Superior temporal gyrus (tissue), 1 donor: ENCODE data around the gene PLA2G10.
"Not testable (repeated sequence)": the region's sequence is repeated elsewhere in the genome, so short reads cannot be mapped to it uniquely, and the experiment has no call there.

Experiments
- DNase-seq: peaks from one replicate; pipeline ENCODE4 v3.0.0-alpha.2; 2016; ENCODE audit errors: extremely low spot score

PLA2G10 gene

GRCh38 chr16:14667347-14668266, 26.5 kb downstream of the PLA2G10 start:
- DNase-seq, result no peak

DNA sequence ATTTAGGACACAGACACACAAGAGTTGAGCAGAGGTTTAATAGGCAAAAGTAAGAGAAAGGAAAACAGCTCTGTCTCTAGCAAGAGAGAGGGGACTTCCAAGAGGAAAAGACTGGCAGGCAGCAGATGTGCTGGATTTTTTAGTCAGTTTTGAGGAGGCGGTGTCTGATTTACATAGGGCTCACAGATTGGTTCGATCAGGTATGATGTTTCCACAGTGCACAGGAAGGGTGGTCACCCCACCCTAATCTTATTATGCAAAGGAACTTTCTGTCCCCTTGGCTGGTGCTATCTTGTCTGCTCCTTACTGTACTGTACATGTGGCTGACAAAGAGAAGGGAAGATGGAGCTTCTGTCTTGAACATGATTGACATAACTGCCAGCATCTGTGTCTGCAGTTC, 36.0 kb downstream of the PLA2G10 start:
- DNase-seq, result no peak

GRCh38 chr16:14652726-14653125, 41.4 kb downstream of the PLA2G10 start:
- no peak for DNase-seq

DNA sequence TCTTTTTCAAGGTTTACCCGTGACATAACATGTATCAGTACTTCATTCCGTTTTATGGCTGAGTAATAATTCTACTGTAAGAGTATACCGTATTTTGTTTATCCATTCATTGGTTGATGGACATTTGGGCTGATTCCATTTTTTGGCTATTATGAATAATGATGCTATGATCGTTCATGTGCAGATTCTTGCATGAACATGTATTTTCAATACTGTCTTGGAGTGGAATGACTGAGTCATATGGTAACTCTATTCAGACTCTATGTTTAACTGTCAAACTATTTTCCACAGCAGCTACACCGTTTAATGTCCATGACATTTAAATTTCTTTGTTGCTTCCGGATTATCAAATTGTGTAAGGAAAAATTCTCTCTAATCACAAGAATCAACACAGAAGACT, 43.5 kb downstream of the PLA2G10 start:
- no peak for DNase-seq

GRCh38 chr16:14649816-14650215, 44.3 kb downstream of the PLA2G10 start:
- no peak for DNase-seq

DNA sequence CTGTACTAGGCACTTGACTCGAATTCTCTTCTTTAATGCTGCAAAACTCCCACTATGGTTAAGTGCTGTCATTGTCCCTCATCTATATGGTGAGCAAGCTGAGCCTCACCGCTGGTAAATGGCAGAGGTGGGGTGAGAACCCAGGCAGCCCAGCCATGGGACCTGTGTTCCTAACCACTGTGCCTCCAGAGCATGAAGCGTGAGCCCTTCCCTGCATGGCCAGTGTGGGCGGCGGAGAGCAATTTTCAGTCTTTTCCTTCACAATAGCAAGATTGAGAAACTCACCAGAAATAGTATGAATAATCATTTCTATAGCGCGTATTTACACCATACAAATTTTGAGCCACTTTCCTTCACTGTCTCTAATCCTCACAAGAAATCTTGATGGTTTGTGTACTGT, 52.2 kb downstream of the PLA2G10 start:
- no peak for DNase-seq

DNA sequence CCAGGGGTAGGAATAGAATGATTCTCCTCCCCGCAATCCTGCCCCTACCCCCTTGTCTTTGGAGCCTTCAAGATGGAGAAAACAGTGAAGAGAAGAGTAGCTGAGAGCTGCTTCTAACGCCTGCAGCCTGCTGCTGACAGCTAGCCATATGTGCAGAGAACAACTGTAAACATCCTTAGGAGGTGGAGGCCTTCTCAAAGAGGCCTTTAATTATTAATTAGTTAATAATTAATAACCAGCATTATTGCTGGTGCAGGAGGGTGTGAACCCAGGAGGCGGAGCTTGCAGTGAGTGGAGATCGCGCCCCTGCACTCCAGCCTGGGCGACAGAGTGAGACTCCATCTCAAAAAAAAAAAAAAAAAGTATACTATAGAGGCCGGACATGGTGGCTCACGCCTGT, 52.9 kb downstream of the PLA2G10 start:
- no peak for DNase-seq

GRCh38 chr16:14640538-14640937, 53.6 kb downstream of the PLA2G10 start:
- DNase-seq, result no peak

- DNase-seq, result not testable (repeated sequence)
These were observed 57.2 kb downstream of the PLA2G10 start for GRCh38 chr16:14636951-14637240.

- not testable (repeated sequence) for DNase-seq
These were observed 57.7 kb downstream of the PLA2G10 start for GRCh38 chr16:14636179-14636950.

DNA sequence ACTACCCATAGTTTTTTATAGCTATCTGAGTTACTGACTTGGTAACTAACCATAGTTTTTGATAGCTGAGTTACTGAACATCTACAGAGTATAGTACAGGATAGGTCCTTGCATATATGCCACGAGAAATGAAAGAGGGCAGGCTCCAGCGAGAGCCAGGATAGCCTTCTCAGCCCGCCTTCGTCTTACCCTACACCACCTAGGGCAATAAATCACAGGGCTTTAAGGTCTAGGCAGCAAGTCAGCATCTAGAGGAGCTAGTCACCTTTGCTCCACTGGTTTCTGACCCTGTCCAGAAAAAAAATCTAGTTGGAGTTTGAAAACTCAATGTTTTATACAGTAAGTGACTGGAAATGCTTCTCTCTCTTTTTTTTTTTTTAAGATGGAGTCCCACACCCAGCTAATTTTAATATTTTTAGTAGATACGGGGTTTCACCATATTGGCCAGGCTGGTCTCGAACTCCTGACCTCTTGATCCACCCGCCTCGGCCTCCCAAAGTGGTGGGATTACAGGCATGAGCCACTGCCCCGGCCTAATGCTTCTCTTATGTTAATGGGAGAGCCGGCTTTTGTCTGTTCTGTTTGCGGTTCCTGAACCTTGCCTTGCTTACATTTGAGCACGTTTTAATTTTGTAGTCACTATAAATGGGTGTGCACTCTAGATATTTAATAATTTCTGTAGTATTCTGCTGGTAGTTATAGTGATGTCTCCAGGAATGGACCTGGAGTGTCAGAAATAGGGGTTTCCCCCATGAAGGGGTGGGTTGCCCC, 58.5 kb downstream of the PLA2G10 start:
- DNase-seq, result no peak

DNA sequence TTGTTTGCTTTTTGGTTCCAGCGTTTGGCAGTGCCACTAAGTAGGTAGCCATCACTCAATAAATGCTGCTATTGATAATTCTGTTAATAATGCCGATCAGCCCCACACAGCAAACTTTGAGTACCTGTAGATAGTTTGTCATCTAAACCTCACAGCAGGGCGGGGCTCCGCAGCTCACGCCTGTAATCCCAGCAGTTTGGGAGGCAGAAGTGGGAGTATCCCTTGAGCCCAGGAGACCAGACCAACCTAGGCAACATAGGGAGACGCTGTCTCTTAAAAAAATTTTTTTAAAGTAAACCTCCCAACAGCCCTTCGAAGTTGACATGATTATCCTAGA, 59.8 kb downstream of the PLA2G10 start:
- DNase-seq, result no peak

GRCh38 chr16:14632693-14633569, 61.2 kb downstream of the PLA2G10 start, which contains the start of gene BFAR:
TSS of gene BFAR (plus strand) at chr16:14632951. CDS start at chr16:14644347, 11,396 bp downstream.
- peak; percentile 98 for DNase-seq

DNA sequence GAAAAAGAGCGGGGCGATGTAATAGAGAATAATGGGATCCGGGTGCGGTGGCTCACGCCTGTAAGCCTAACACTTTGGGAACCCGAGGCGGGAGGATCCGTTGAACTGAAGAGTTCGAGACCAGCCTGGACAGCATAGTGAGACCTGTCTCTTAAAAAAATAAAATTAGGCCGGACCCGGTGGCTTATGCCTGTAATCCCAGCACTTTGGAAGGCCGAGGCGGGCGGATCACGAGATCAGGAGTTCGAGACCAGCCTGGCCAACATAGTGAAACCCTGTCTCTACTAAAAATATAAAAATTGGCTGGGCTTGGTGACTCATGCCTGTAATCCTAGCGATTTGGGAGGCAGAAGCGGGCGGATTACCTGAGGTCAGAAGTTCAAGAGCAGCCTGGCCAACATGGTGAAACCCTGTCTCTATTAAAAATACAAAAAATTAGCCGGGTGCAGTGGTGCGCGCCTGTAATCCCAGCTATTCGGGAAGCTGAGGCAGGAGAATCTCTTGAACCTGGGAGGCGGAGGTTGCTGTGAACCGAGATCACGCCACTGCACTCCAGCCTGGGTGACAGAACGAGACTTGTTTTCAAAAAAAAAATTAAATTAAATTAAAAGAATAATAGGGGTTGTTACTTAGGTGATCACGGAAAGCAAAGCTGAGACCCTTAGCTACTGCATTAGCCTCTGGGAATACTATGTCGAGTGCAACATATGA, 63.3 kb downstream of the PLA2G10 start:
- not testable (repeated sequence) for DNase-seq

- DNase-seq, result peak; percentile 95
These were observed 64.0 kb downstream of the PLA2G10 start, which contains the start of gene PARN for GRCh38 chr16:14629919-14630619. TSS of gene PARN (minus strand) at chr16:14630260. CDS start at chr16:14630125, 135 bp downstream.

DNA sequence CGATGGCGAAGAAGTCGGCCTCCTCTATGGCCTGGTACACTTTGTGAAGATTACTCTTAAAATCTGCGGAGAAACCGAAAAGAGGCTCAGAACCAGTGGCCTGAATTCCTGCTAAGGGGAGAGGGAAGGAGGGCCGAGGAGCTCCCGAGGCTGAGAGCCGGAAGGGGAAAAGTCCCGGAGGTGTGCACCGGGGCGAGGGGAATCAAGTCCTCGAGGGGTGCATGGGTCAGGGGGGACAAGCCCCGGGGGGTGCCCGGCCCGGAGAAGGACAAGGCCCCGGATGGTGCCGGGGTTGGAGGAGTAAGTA, 64.5 kb downstream of the PLA2G10 start:
- DNase-seq, result no peak

DNA sequence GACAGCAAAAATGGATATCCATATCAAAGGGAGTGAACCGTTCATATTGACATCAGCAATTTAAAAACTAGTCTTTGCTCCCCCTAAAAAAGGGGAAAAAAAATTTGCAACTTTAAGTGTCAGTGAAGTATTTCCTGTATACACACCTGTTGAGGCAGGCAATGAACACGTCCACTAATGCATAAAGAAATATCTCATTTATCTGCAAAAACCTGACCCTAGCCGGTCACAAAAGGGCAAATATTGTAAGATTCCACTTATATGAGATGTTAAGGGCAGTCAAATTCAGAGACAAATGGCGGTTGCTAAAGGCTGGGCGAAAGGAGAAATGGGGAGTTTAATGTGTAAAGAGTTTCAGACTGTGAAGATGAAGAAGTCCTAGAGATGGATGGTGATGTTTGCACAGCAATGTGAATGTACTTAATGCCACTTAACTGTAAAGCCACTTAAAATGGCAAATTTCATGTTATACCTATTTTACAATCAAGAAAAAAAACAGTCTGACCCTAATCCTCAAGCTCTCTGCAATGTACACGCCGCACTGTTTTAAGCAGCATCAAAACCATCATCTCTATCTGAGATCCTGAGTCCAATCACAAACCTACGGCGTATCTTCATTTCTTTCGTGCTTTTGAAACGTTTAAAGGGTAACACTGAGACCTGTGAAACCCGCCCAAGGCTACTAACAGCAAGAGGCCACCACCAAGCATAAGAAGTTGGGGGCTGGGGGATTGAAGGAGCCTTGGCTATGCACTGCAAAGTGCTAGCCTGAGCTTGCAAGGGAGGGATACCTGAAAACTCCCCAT, 65.1 kb downstream of the PLA2G10 start:
- no peak for DNase-seq

DNA sequence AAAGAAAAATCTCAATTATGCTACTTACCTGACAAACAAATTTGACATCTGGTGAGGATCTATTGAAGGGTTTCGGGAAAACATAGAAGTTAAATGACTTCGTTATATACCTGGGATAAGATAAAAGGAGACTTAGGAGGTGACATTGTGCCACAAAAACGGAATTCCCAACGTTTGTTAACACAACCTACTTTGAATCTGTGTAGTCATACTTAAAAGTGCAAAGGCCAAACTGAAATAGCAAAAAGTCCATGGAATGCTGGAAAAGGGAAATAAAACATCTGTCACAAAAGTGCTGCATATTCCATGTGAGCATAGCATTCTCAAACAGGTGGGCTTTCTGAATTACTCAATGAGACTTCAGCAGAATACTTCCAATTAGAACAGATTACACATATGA, 67.0 kb downstream of the PLA2G10 start:
- DNase-seq, result no peak
